Ovary (tissue), 10 donors: ENCODE results near the gene RPL22. TPM values are rescaled to one million over a fixed set of nuclear protein-coding genes. Genes with fewer than 3 reads are reported as not detected.
A peak's percentile ranks its signal among the peaks of the same experiment; 100 is the strongest.

Source experiments
- DNase-seq, 5 donors: peaks; one replicate each; pipeline ENCODE4 v3.0.0-alpha.2; 2019 to 2020
- H3K27ac ChIP-seq, 2 donors: fragments of 200-600 bp; one replicate each; pipeline versions ENCODE4 v1.5.1 to v1.8.0; 2019 to 2022
- H3K27me3 ChIP-seq: fragments of 200-600 bp; one replicate; pipeline ENCODE4 v1.8.0; 2022
- H3K36me3 ChIP-seq: fragments of 200-600 bp; sonication (generic); one replicate; pipeline ENCODE4 v1.5.1; 2019
- H3K4me1 ChIP-seq: one replicate; pipeline ENCODE4 v1.8.1; 2013; ENCODE audit warnings: mild to moderate bottlenecking, moderate library complexity; ENCODE audit not compliant: insufficient read depth
- H3K4me3 ChIP-seq: fragments of 200-600 bp; sonication (generic); one replicate; pipeline ENCODE4 v1.5.1; 2017
- H3K9me3 ChIP-seq, 2 donors: fragments of 200-600 bp in 1 of 2; sonication (generic) in 1 of 2; one replicate each; pipeline versions ENCODE4 v1.5.1 to v1.8.1; 2013 to 2019; ENCODE audit warnings: mild to moderate bottlenecking in 1 of 2, moderate library complexity in 1 of 2
- EP300 ChIP-seq: sonication (generic); formaldehyde crosslinking; IDR thresholded peaks from one replicate; pipeline ENCODE4 v1.6.1; 2017; ENCODE audit warnings: antibody characterized with exemption
- POLR2A ChIP-seq: fragments of 450-650 bp; IDR thresholded peaks from one replicate; pipeline ENCODE4 v1.6.1; 2017; ENCODE audit warnings: antibody characterized with exemption, mild to moderate bottlenecking, moderate library complexity
- WGBS, 3 donors: extraction: QIAGEN DNeasy Blood & Tissue Kit in 1 of 3; methylation state at CpG; one replicate each; pipeline versions ENCODE4 v1.1.5 to v1.1.7; 2013 to 2017; 5-methylcytosine and 5-hydroxymethylcytosine counted together
- intact Hi-C, 4 donors: fragments of 100-400 bp; cut with DNase I; formaldehyde crosslinking; loops; one replicate each; pipeline versions ENCODE4 v1.11.0 to v1.15.1; 2022 to 2023
- long read RNA-seq, 3 donors: library from polyadenylated mRNA in 2 of 3; unstranded in 2 of 3; transcript quantifications; one replicate each; pipeline ENCODE4 v2.0.0 and lab custom pipeline, GENCODE V29; 2021 to 2026
- polyA plus RNA-seq, 2 donors: library from polyadenylated mRNA; stranded (reverse); fragments of 200-250 nt in 1 of 2; fragments of 350-450 nt in 1 of 2; fragmentation: Illumina TruSeq in 1 of 2; extraction: RNeasy Lipid Tissue Mini Kit (QIAGEN cat#74804) in 1 of 2; gene quantifications; one replicate each; pipeline ENCODE4 v1.2.3, GENCODE V29; 2013 to 2014
- total RNA-seq, 7 donors: library from RNA; depleted of rRNA in 2 of 7; stranded (reverse); fragments of >200 nt in 2 of 7; fragmentation: NEBNext Ultra II Directional in 3 of 7; extraction: Animal tissue kit (Norgen Biotek cat#: 25700) in 3 of 7; gene quantifications; one replicate each; pipeline versions ENCODE4 v1.1.0 to v1.2.4, GENCODE V29; 2016 to 2023
- TF ChIP-seq, protein P1 (sequence below), 3 donors: fragments of 450-650 bp in 2 of 3; fragments of 200-600 bp in 1 of 3; IDR thresholded peaks; one replicate each; pipeline versions ENCODE4 v1.5.1 to v1.8.0; 2016 to 2022; ENCODE audit warnings: antibody characterized with exemption in 3 of 3, mild to moderate bottlenecking in 1 of 3
- donor health status: DM: no; HTN: no; CAD: no; lungs with moderate emphysema.
- donor health status: DM: no; HTN: no; CAD: no.
- donor health status: Bipolar disorder and iron deficiency.
- donor health status: DM: yes; HTN: yes; CAD: no.
- donor health status: DM: no; HTN: no; CAD: no.
- donor health status: DM: yes; HTN: yes; CAD: no.

Gene RPL22
- 1,000 to 10,000 TPM in 1 of 7 donors, 100 to 1,000 TPM in 6; 379 to 1,097 (median 715) TPM for total RNA-seq
- 1,000 to 10,000 TPM in 1 of 2 donors, 100 to 1,000 TPM in 1; 619 to 2,062 TPM for polyA plus RNA-seq
- long read RNA-seq, donor 1, transcript RPL22-201 (4 exons, 2,078 nt), result major isoform, 1,512 of 1,685 reads
- long read RNA-seq, donor 1, transcript RPL22-206 (3 exons, 2,279 nt), result minor isoform, 79 of 1,685 reads
- long read RNA-seq, donor 1, partial matches to known transcripts, result 22 of 1,685 reads
- long read RNA-seq, donor 1, other reads (novel, unspliced or antisense), result 72 of 1,685 reads
- long read RNA-seq, donor 2, transcript RPL22-206 (3 exons, 2,279 nt), result minor isoform, 81 of 724 reads
- long read RNA-seq, donor 2, transcript RPL22-201 (4 exons, 2,078 nt), result major isoform, 416 of 724 reads
- long read RNA-seq, donor 2, partial matches to known transcripts, result 165 of 724 reads
- long read RNA-seq, donor 2, other reads (novel, unspliced or antisense), result 58 of 724 reads
- long read RNA-seq, donor 3, transcript RPL22-206 (3 exons, 2,279 nt), result minor isoform, 25 of 456 reads
- long read RNA-seq, donor 3, transcript RPL22-201 (4 exons, 2,078 nt), result major isoform, 389 of 456 reads
- long read RNA-seq, donor 3, partial matches to known transcripts, result 5 of 456 reads
- long read RNA-seq, donor 3, other reads (novel, unspliced or antisense), result 35 of 456 reads

GRCh38 chr1:6199298-6200187 is at the start of gene RPL22:
RPL22 (minus strand) TSS chr1:6199595; CDS start chr1:6199573, 22 bp downstream.
- no peak for TF ChIP-seq POLR2A
- no peak for TF ChIP-seq EP300
- TF ChIP-seq, protein P1, sequence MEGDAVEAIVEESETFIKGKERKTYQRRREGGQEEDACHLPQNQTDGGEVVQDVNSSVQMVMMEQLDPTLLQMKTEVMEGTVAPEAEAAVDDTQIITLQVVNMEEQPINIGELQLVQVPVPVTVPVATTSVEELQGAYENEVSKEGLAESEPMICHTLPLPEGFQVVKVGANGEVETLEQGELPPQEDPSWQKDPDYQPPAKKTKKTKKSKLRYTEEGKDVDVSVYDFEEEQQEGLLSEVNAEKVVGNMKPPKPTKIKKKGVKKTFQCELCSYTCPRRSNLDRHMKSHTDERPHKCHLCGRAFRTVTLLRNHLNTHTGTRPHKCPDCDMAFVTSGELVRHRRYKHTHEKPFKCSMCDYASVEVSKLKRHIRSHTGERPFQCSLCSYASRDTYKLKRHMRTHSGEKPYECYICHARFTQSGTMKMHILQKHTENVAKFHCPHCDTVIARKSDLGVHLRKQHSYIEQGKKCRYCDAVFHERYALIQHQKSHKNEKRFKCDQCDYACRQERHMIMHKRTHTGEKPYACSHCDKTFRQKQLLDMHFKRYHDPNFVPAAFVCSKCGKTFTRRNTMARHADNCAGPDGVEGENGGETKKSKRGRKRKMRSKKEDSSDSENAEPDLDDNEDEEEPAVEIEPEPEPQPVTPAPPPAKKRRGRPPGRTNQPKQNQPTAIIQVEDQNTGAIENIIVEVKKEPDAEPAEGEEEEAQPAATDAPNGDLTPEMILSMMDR (IDR thresholded peaks at IDR 0.05), result peak in 1 of 3 donors; percentile 32
- no peaks in the 10 kb centered on the region for H3K27me3 ChIP-seq
- whole genome bisulfite sequencing, 3 donors, result 0 to 2% (median 1%) methylated on average over 44 to 53 of the region's 53 CpGs
- H3K4me1 ChIP-seq, result peaks cover 13% of the 10 kb centered on the region
- no peaks in the 10 kb centered on the region for H3K36me3 ChIP-seq
- no peaks in the 10 kb centered on the region for H3K9me3 ChIP-seq
- peak within 1 kb of the TSS; percentile 71 for H3K4me3 ChIP-seq
- DNase-seq, result peak; percentile 95 to 98 (median 96)
- H3K27ac ChIP-seq, result peak within 1 kb of the TSS; percentile 17 to 58
- intact Hi-C loops, result loop anchor here in 1 of 4 donors (10.0 kb wide), 1 partner anchor 145 kb away; no protein-coding TSS in a partner anchor

DNA sequence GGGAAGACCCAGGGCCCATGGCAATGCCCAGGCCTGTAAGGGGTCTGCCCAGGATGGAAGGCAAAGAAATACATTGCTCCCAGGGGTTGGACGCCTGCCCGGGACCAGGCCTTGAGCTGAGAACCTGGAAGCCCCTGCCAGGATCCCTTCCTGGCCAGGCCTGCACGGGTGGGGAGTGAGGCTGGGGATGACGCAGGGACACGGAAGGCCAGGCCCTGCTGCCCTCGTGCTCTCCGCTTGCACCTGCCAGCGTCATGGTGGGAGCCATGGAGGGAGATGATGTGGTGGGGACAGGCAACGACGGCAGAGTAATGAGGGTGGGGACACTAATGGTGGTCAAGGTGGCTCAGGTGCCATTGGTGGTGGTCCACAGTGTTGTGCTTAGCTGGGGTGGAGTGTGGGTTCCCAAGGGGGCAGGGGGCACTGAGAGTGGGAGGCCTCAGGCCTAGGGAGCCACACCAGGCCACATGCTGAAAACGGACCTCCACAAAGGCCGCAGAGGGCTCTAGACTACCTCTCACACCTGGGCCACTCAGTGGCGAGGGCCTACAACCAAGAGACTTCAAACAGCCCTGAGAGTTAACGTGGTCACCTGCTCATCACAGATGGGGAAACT is 48.9 kb upstream of the RPL22 start:
- 43 to 56% (median 54%) methylated on average over 14 of the region's 14 CpGs for WGBS, 3 donors
- intact Hi-C loops, result loop anchor here in 3 of 4 donors (5.0 to 10.0 kb wide), 6 partner anchors 94 to 203 kb away; partner anchors contain the start of gene KCNAB2 (in 1 of the 3)
- Histone ChIP-seq H3K27me3 (peaks cover 10% of the 10 kb centered on the region), H3K36me3 (no peaks in the 10 kb centered on the region), H3K4me3 (no peak overlapping the region), H3K9me3 (no peaks in the 10 kb centered on the region), H3K27ac (peak overlapping the region in 1 of 2 donors; percentile 33), H3K4me1 (peaks cover 18% of the 10 kb centered on the region)
- TF ChIP-seq POLR2A (no peak), EP300 (no peak)
- TF ChIP-seq, protein P1 (IDR thresholded peaks at IDR 0.05), result no peak
- DNase-seq, result peak; percentile 53 to 83 (median 72)

DNA sequence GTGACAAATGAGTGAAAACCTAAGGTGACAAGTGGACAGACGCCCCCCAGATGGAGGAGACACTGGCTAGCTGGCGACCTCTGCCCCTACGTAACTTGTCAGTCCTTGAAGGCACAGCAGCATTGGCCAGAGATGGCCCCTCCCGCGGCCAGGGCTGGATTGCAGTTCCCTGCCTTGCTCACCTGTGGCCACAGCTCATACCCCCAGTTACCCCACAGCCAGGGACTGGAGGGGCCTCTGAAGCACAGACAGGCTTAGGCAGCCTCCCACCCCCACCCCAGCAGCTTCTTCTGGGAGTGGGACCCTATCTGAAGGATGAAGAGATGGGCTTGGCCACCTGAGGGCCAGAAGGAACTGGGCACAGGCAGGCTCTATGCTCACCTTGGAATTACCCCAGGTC is 48.3 kb upstream of the RPL22 start:
- H3K27me3 ChIP-seq, result peaks cover 15% of the 10 kb centered on the region
- H3K9me3 ChIP-seq, result no peaks in the 10 kb centered on the region
- TF ChIP-seq POLR2A (no peak), EP300 (no peak)
- TF ChIP-seq, protein P1 (IDR thresholded peaks at IDR 0.05), result no peak
- peak in 2 of 5 donors; percentile 39 to 47 for DNase-seq
- no peak overlapping the region for H3K27ac ChIP-seq
- WGBS, 3 donors, result 50 to 61% (median 58%) methylated on average over 5 of the region's 5 CpGs
- no peak overlapping the region for H3K4me3 ChIP-seq
- H3K4me1 ChIP-seq, result peaks cover 18% of the 10 kb centered on the region
- intact Hi-C loops, result loop anchor here (2.0 to 10.0 kb wide), 8 partner anchors 95 to 203 kb away; partner anchors contain the start of gene KCNAB2 (in 1 of the 4)
- H3K36me3 ChIP-seq, result no peaks in the 10 kb centered on the region
